ENCODE measurements around the gene PRPF19. TPM values are rescaled to one million over a fixed set of nuclear protein-coding genes. Genes with fewer than 3 reads are reported as not detected.

PRPF19 gene
- total and polyA plus RNA-seq, 9 of the 15 experiments (the other 6 are each of a cell fraction or from before 2014, with no cell fraction given), result 9.4 to 212 (median 73.2) TPM

DNA sequence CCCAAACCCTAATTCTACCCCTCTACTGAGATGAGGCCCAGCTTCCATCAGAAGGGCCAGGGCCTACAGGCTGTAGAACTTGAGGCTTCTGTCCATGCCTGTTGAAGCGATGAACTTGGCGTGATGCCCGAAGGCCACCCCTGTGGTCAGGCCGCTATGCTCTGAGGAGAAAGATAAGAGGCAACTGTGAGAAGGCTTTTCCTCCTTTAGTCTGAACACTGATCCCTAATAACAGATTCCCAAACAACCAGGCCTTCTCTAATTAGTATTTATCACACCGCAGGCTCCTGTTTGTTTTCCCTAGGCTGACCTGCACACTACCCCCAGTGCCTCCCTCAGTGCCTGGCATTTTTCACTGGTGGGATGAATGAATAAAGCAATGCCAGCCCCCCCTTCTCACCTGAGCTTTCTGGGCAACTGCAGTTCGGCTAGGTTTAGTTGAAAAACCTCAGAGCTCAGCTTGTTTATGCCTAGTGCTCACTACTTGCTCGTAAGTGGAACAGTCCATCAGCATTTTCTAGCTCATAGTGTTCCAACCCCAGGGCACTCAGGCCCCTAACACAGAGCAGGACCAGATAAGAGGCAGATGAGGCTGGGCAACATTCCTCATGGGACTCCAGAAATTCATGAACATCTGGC is 15.2 kb downstream of the PRPF19 start (continued):
- TF ChIP-seq SNRNP70 (optimal IDR thresholded peaks at IDR 0.05; ENCODE audit: low read depth, low read length) (no peak), PHF8 (IDR thresholded peaks at IDR 0.05; ENCODE audit: borderline replicate concordance, low read length) (no peak), ZNF551 (CRISPR knock-in tag; IDR thresholded peaks at IDR 0.05) (no peak), KLF6 (CRISPR knock-in tag; IDR thresholded peaks at IDR 0.05; ENCODE audit: borderline replicate concordance) (no peak), HDAC2 (IDR thresholded peaks at IDR 0.05) (peak; percentile 47; the same call in 1 of the 2 replicates), IFI16 (CRISPR knock-in tag; IDR thresholded peaks at IDR 0.05) (no peak), ZNF444 (CRISPR knock-in tag; IDR thresholded peaks at IDR 0.05) (no peak), TSC22D4 (tag; IDR thresholded peaks at IDR 0.05) (no peak), ZNF408 (CRISPR knock-in tag; IDR thresholded peaks at IDR 0.05; ENCODE audit: low read depth) (no peak), ZNF830 (CRISPR knock-in tag; IDR thresholded peaks at IDR 0.05) (no peak), STAT5B (CRISPR knock-in tag; IDR thresholded peaks at IDR 0.05) (no peak), SUPT5H (IDR thresholded peaks at IDR 0.05) (no peak), SMARCA4 (IDR thresholded peaks at IDR 0.05) (peak; percentile 85), IRF2 (CRISPR knock-in tag; IDR thresholded peaks at IDR 0.05) (no peak), NFATC3 (IDR thresholded peaks at IDR 0.05) (no peak)
- TF ChIP-seq, protein P1, sequence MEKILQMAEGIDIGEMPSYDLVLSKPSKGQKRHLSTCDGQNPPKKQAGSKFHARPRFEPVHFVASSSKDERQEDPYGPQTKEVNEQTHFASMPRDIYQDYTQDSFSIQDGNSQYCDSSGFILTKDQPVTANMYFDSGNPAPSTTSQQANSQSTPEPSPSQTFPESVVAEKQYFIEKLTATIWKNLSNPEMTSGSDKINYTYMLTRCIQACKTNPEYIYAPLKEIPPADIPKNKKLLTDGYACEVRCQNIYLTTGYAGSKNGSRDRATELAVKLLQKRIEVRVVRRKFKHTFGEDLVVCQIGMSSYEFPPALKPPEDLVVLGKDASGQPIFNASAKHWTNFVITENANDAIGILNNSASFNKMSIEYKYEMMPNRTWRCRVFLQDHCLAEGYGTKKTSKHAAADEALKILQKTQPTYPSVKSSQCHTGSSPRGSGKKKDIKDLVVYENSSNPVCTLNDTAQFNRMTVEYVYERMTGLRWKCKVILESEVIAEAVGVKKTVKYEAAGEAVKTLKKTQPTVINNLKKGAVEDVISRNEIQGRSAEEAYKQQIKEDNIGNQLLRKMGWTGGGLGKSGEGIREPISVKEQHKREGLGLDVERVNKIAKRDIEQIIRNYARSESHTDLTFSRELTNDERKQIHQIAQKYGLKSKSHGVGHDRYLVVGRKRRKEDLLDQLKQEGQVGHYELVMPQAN (IDR thresholded peaks at IDR 0.05; ENCODE audit: borderline replicate concordance), result no peak
- TF ChIP-seq, protein P2, sequence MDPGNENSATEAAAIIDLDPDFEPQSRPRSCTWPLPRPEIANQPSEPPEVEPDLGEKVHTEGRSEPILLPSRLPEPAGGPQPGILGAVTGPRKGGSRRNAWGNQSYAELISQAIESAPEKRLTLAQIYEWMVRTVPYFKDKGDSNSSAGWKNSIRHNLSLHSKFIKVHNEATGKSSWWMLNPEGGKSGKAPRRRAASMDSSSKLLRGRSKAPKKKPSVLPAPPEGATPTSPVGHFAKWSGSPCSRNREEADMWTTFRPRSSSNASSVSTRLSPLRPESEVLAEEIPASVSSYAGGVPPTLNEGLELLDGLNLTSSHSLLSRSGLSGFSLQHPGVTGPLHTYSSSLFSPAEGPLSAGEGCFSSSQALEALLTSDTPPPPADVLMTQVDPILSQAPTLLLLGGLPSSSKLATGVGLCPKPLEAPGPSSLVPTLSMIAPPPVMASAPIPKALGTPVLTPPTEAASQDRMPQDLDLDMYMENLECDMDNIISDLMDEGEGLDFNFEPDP (CRISPR knock-in tag; IDR thresholded peaks at IDR 0.05), result no peak
- TF ChIP-seq, protein P3, sequence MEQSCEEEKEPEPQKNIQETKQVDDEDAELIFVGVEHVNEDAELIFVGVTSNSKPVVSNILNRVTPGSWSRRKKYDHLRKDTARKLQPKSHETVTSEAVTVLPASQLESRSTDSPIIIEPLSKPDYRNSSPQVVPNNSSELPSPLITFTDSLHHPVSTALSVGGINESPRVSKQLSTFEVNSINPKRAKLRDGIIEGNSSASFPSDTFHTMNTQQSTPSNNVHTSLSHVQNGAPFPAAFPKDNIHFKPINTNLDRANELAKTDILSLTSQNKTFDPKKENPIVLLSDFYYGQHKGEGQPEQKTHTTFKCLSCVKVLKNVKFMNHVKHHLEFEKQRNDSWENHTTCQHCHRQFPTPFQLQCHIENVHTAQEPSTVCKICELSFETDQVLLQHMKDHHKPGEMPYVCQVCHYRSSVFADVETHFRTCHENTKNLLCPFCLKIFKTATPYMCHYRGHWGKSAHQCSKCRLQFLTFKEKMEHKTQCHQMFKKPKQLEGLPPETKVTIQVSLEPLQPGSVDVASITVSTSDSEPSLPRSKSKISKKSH (CRISPR knock-in tag; IDR thresholded peaks at IDR 0.05), result no peak
- TF ChIP-seq, protein P4, sequence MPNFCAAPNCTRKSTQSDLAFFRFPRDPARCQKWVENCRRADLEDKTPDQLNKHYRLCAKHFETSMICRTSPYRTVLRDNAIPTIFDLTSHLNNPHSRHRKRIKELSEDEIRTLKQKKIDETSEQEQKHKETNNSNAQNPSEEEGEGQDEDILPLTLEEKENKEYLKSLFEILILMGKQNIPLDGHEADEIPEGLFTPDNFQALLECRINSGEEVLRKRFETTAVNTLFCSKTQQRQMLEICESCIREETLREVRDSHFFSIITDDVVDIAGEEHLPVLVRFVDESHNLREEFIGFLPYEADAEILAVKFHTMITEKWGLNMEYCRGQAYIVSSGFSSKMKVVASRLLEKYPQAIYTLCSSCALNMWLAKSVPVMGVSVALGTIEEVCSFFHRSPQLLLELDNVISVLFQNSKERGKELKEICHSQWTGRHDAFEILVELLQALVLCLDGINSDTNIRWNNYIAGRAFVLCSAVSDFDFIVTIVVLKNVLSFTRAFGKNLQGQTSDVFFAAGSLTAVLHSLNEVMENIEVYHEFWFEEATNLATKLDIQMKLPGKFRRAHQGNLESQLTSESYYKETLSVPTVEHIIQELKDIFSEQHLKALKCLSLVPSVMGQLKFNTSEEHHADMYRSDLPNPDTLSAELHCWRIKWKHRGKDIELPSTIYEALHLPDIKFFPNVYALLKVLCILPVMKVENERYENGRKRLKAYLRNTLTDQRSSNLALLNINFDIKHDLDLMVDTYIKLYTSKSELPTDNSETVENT (CRISPR knock-in tag; IDR thresholded peaks at IDR 0.05), result no peak
- TF ChIP-seq, protein P5, sequence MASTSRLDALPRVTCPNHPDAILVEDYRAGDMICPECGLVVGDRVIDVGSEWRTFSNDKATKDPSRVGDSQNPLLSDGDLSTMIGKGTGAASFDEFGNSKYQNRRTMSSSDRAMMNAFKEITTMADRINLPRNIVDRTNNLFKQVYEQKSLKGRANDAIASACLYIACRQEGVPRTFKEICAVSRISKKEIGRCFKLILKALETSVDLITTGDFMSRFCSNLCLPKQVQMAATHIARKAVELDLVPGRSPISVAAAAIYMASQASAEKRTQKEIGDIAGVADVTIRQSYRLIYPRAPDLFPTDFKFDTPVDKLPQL (IDR thresholded peaks at IDR 0.05; ENCODE audit: extremely low read depth, insufficient read length), result no peak
